Sigmoid colon (tissue), 7 donors: ENCODE results near the gene GABRB2. TPM values are rescaled to one million over a fixed set of nuclear protein-coding genes. Genes with fewer than 3 reads are reported as not detected.

ENCODE experiments used
- DNase-seq: peaks from one replicate; pipeline ENCODE4 v3.0.0-alpha.2; 2019
- H3K27ac ChIP-seq, 4 donors: fragments of 200-600 bp; sonication (generic); one replicate each; pipeline ENCODE4 v1.5.1; 2016 to 2019; ENCODE audit warnings: mild to moderate bottlenecking in 1 of 4
- H3K27me3 ChIP-seq, 3 donors: fragments of 200-600 bp; sonication (generic); one replicate each; pipeline ENCODE4 v1.5.1; 2019; ENCODE audit warnings: mild to moderate bottlenecking in 1 of 3
- H3K36me3 ChIP-seq, 4 donors: fragments of 200-600 bp; sonication (generic); one replicate each; pipeline ENCODE4 v1.5.1; 2016 to 2019
- H3K4me1 ChIP-seq, 4 donors: fragments of 200-600 bp; sonication (generic); one replicate each; pipeline ENCODE4 v1.5.1; 2017 to 2019
- H3K4me3 ChIP-seq, 4 donors: fragments of 200-600 bp; sonication (generic); one replicate each; pipeline ENCODE4 v1.5.1; 2017 to 2019; ENCODE audit warnings: mild to moderate bottlenecking in 2 of 4, moderate library complexity in 1 of 4
- H3K9me3 ChIP-seq, 4 donors: fragments of 200-600 bp in 3 of 4; sonication (generic) in 3 of 4; one replicate each; pipeline versions ENCODE4 v1.5.1 to v1.6.1; 2013 to 2019
- EP300 ChIP-seq, 4 donors: sonication (generic); formaldehyde crosslinking; IDR thresholded peaks; one replicate each; pipeline ENCODE4 v1.6.1; 2017; ENCODE audit warnings: antibody characterized with exemption in 4 of 4
- POLR2A ChIP-seq, 2 donors: fragments of 450-650 bp; IDR thresholded peaks; one replicate each; pipeline ENCODE4 v1.6.1; 2016; ENCODE audit warnings: antibody characterized with exemption in 2 of 2, mild to moderate bottlenecking in 2 of 2, moderate library complexity in 2 of 2
- POLR2AphosphoS5 ChIP-seq, 4 donors: sonication (generic); formaldehyde crosslinking; IDR thresholded peaks; one replicate each; pipeline ENCODE4 v1.6.1; 2017; ENCODE audit warnings: antibody characterized with exemption in 4 of 4
- WGBS, 2 donors: extraction: QIAGEN DNeasy Blood & Tissue Kit; methylation state at CpG; one replicate each; pipeline ENCODE4 v1.1.7; 2013; 5-methylcytosine and 5-hydroxymethylcytosine counted together
- intact Hi-C: fragments of 100-400 bp; cut with DNase I; formaldehyde crosslinking; loops from one replicate; pipeline ENCODE4 v1.15.1; 2023
- polyA plus RNA-seq, 3 donors: library from polyadenylated mRNA; stranded (reverse); fragments of 200-250 nt; gene quantifications; one replicate each; pipeline ENCODE4 v1.2.3, GENCODE V29; 2013
- total RNA-seq, 4 donors: library from RNA; depleted of rRNA; stranded (reverse); fragments of >200 nt; gene quantifications; one replicate each; pipeline ENCODE4 v1.1.0, GENCODE V29; 2016
- TF ChIP-seq, protein P1 (sequence below), 4 experiments: fragments of 450-650 bp in 3 of 4; fragments of 200-600 bp in 1 of 4; IDR thresholded peaks; one replicate each; pipeline ENCODE4 v1.5.1; 2016 to 2019; ENCODE audit warnings: antibody characterized with exemption in 4 of 4, mild to moderate bottlenecking in 3 of 4, moderate library complexity in 2 of 4
- donor health status: healthy with polysubstance abuse.
- donor health status: Bipolar disorder and iron deficiency.
- donor health status: healthy.

The GABRB2 gene
- total RNA-seq, result under 1 TPM; 0.14 to 0.49 (median 0.32) TPM
- under 1 TPM; under 0.01 to 0.55 (median 0.46) TPM for polyA plus RNA-seq

DNA sequence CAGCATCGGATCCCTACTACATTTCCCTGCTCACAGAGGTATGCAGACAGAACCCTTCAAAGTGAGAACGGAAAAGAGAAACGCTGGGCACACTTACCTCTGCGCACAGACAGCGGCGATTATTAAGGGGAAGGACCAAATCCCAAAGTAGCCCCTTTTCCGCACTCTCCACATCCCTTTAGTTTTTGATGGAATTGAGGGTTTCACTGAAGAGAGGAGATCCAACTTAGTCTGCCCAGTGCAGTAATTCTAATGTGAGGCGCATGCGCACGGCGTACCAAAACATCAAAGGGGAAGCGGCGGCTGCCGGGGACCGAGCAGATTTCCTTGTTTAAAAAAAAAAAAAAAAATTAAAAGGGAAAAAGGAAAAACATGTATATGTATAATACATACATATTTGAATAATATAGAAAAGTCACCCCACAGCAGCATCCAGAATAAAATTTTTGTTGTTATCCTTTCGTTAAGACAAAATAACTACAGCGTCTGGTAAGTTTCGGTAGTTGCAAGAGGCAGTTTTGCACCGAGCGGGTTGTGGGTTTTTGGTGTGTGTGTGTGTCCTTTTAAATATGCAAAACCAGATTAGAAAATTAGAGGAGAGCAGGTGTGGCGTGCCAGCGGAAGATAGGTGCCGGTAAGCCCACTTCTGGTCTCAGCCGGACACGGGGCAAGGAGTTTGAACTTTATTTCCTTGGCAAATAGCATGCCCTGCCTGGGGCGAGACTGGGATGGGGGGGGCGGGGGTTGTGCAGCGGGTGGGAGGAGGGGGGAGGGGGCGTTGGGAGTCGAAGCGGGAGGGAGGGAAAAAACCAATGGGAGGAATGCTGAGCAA is at the start of gene GABRB2:
Gene GABRB2, minus strand, starts transcription at position 256 of the 832 bp plus-strand sequence. Its CDS starts 82 bp downstream, at position 174.
- 1% methylated on average over 31 of the region's 31 CpGs for WGBS, 2 donors
- H3K27me3 ChIP-seq, result peaks cover 20 to 72% (median 27%) of the 10 kb centered on the region in 3 donors
- H3K4me1 ChIP-seq, result peaks cover 0 to 35% (median 26%) of the 10 kb centered on the region in 4 donors
- intact Hi-C loops, result loop anchor here (5.0 kb wide), 1 partner anchor 1801 kb away; no protein-coding TSS in a partner anchor
- no peak within 1 kb of the TSS for H3K27ac ChIP-seq
- peak; percentile 69 for DNase-seq
- TF ChIP-seq EP300 (IDR thresholded peaks at IDR 0.05), result no peak
- TF ChIP-seq, protein P1, sequence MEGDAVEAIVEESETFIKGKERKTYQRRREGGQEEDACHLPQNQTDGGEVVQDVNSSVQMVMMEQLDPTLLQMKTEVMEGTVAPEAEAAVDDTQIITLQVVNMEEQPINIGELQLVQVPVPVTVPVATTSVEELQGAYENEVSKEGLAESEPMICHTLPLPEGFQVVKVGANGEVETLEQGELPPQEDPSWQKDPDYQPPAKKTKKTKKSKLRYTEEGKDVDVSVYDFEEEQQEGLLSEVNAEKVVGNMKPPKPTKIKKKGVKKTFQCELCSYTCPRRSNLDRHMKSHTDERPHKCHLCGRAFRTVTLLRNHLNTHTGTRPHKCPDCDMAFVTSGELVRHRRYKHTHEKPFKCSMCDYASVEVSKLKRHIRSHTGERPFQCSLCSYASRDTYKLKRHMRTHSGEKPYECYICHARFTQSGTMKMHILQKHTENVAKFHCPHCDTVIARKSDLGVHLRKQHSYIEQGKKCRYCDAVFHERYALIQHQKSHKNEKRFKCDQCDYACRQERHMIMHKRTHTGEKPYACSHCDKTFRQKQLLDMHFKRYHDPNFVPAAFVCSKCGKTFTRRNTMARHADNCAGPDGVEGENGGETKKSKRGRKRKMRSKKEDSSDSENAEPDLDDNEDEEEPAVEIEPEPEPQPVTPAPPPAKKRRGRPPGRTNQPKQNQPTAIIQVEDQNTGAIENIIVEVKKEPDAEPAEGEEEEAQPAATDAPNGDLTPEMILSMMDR (IDR thresholded peaks at IDR 0.05), result no peak
- no peak for TF ChIP-seq POLR2A (IDR thresholded peaks at IDR 0.05)
- no peak for TF ChIP-seq POLR2AphosphoS5 (IDR thresholded peaks at IDR 0.05)
- no peaks in the 10 kb centered on the region for H3K36me3 ChIP-seq
- H3K4me3 ChIP-seq, result peak within 1 kb of the TSS; percentile 6 to 45 (median 34)
- no peaks in the 10 kb centered on the region for H3K9me3 ChIP-seq

DNA sequence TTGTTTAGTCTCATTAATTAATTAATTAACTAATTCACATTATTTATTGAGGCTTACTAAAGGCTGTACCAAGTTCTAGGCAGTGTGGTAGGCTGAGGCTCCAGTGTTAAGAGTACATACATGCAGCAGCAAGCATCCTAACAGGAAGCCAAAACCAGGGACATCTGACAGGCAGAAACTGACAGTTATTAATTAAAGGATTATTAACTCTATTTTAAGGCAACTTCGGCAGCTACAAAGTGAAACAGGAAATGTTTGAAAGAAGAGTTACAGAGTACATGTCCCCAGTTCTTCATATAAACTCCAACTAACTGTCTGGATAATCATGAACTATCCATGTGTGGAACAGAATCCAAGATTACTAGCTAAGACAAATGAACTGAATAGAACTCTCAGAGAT is 39.3 kb upstream of the GABRB2 start:
- H3K4me3 ChIP-seq, result no peak overlapping the region
- no peak for DNase-seq
- 26 to 49% methylated on average over 1 of the region's 1 CpG for WGBS, 2 donors
- H3K4me1 ChIP-seq, result no peaks in the 10 kb centered on the region
- H3K27me3 ChIP-seq, result no peaks in the 10 kb centered on the region
- H3K27ac ChIP-seq, result no peak overlapping the region
- no peaks in the 10 kb centered on the region for H3K36me3 ChIP-seq
- intact Hi-C loops, result no loop called here
- TF ChIP-seq POLR2AphosphoS5 (IDR thresholded peaks at IDR 0.05) (no peak), POLR2A (IDR thresholded peaks at IDR 0.05) (no peak), EP300 (IDR thresholded peaks at IDR 0.05) (no peak)
- TF ChIP-seq, protein P1 (IDR thresholded peaks at IDR 0.05), result no peak
- H3K9me3 ChIP-seq, result no peaks in the 10 kb centered on the region

- DNase-seq, result no peak
- no peak overlapping the region for H3K27ac ChIP-seq
- H3K4me1 ChIP-seq, result no peaks in the 10 kb centered on the region
- intact Hi-C loops, result no loop called here
- TF ChIP-seq EP300 (IDR thresholded peaks at IDR 0.05), result no peak
- TF ChIP-seq, protein P1 (IDR thresholded peaks at IDR 0.05), result no peak
- no peaks in the 10 kb centered on the region for H3K9me3 ChIP-seq
- 92 to 94% methylated on average over 5 of the region's 5 CpGs for WGBS, 2 donors
- H3K27me3 ChIP-seq, result no peaks in the 10 kb centered on the region
- H3K4me3 ChIP-seq, result no peak overlapping the region
- H3K36me3 ChIP-seq, result no peaks in the 10 kb centered on the region
Observed at GRCh38 chr5:161580621-161581020, 34.1 kb upstream of the GABRB2 start.

DNA sequence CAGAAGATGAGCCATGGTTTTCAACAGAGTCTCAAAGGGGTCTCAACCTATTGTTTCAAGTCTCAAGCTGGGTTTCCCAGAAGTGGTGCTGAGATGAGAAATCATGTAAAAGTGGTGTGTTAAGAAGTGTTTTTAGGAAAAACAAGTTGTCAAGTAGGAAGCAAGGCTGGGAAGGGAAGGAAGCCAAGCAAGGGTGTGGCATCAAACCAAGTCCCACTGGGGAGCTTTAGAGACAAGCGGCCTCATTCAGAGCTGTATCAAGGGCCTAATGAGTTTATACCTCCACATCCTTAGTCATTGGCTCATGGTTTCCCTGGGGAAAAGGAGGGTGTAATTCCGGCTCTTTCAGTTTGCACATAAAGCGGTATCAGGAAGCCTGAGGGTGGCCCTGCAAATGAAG is 26.4 kb upstream of the GABRB2 start:
- DNase-seq, result no peak
- TF ChIP-seq POLR2A (IDR thresholded peaks at IDR 0.05), result no peak
- TF ChIP-seq, protein P1 (IDR thresholded peaks at IDR 0.05), result no peak
- 76 to 81% methylated on average over 3 of the region's 3 CpGs for WGBS, 2 donors
- intact Hi-C loops, result no loop called here
- H3K36me3 ChIP-seq, result no peaks in the 10 kb centered on the region
- H3K4me1 ChIP-seq, result no peaks in the 10 kb centered on the region
- no peak overlapping the region for H3K27ac ChIP-seq
- no peaks in the 10 kb centered on the region for H3K27me3 ChIP-seq
- H3K9me3 ChIP-seq, result no peaks in the 10 kb centered on the region
- H3K4me3 ChIP-seq, result no peak overlapping the region
